Measurements from ENCODE around the gene CENPB. TPM values are rescaled to one million over a fixed set of nuclear protein-coding genes. Genes with fewer than 3 reads are reported as not detected.

CENPB gene
- total and polyA plus RNA-seq, 2 of the 4 experiments (the other 2 are of a cell fraction) = 45.7 to 59.1 TPM

DNA sequence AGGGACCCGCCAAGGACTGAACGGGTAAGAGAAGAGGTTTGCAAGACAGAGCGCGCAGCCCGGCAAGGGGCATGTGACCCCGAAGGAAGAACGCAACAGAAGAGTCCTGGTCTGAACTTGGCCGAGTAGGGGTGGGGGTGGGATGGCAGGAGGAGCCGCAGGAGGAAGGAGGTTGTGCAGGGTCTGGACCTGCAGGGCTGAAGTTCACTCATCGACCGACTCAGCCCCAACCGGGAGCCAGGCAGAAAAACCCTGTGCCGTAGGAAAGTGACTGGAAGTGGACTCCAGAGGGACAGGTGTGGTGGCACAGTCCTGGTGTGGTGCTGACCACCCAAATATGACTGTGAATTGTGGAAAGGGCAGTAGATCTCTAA is 34.2 kb downstream of the CENPB start:
- H2AK5ac ChIP-seq (ENCODE audit: low read depth, low read length) = no peak overlapping the region
- no peak overlapping the region for H3K18ac ChIP-seq (ENCODE audit: low read depth, low read length)
- H2BK20ac ChIP-seq (ENCODE audit: low read depth, low read length) = no peak overlapping the region
- no peak overlapping the region for H3K27ac ChIP-seq (ENCODE audit: insufficient read depth, low read length)
- H4K20me1 ChIP-seq (ENCODE audit: insufficient read depth, low read length) = 0 out of 2 replicates have a peak, but pooled peaks cover 6% of the 10 kb centered on the region
- H3K4ac ChIP-seq (ENCODE audit: low read depth, low read length) = no peak overlapping the region
- no peak overlapping the region for H2BK5ac ChIP-seq (ENCODE audit: low read depth, low read length, poor library complexity, severe bottlenecking)
- no peak overlapping the region for H3K14ac ChIP-seq (replicated peaks; ENCODE audit: low read depth, low read length)
- H3K4me1 ChIP-seq (ENCODE audit: control insufficient read depth, insufficient read depth, low read length) = no peaks in the 10 kb centered on the region
- ATAC-seq (ENCODE audit: low read depth) (no peak), DNase-seq (no peak)
- dilution Hi-C loops (cut with HindIII; ENCODE audit: low sequenced_read_pairs, unreplicated experiment) = no loop called here
- no peak overlapping the region for H4K91ac ChIP-seq (ENCODE audit: insufficient read depth, low read depth, low read length)
- H3K9me1 ChIP-seq (ENCODE audit: insufficient read depth, low read length) = no peaks in the 10 kb centered on the region; the same call in 1 of the 2 replicates
- POLR2A ChIA-PET (ENCODE audit: unreplicated experiment) = no interaction called here
- H2BK15ac ChIP-seq (ENCODE audit: low read depth, low read length) = no peak overlapping the region
- no peak overlapping the region for H3K4me3 ChIP-seq (ENCODE audit: insufficient read depth, low read depth, low read length)
- H3K79me1 ChIP-seq (ENCODE audit: low read depth in 1 of 2, low read length in 2 of 2) = no peaks in the 10 kb centered on the region
- no peak overlapping the region for H3K4me2 ChIP-seq (ENCODE audit: low read depth, low read length)
- BruUV-seq (replicated peaks) = no TSS peak
- no peak overlapping the region for H3K23ac ChIP-seq (ENCODE audit: low read depth, low read length)
- H4K5ac ChIP-seq (ENCODE audit: low read depth, low read length) = no peak overlapping the region
- H2AFZ ChIP-seq (replicated peaks; ENCODE audit: low read length, poor library complexity) = no peak overlapping the region
- WGBS, 2 experiments (ENCODE audit: extremely low coverage in 2 of 2, insufficient read length in 1 of 2) = 75% methylated on average over 4 of the region's 13 CpGs; no CpG with 5 or more reads in 1 of the 2 experiments
- H3K27me3 ChIP-seq (ENCODE audit: control insufficient read depth, insufficient read depth, low read length) = peaks cover 3% of the 10 kb centered on the region; the same call in 1 of the 2 replicates
- H3K56ac ChIP-seq (ENCODE audit: extremely low read depth, insufficient read depth, low read length) = no peak overlapping the region
- in situ Hi-C loops (cut with MboI; ENCODE audit: low sequenced_read_pairs) = no loop called here
- H3K9me3 ChIP-seq (ENCODE audit: control insufficient read depth, insufficient read depth, low read length) = no peaks in the 10 kb centered on the region
- intact Hi-C loops (cut with micrococcal nuclease) = no loop called here
- H3K9ac ChIP-seq (ENCODE audit: low read depth, low read length) = no peak overlapping the region
- TF ChIP-seq NFE2L2 (IDR thresholded peaks at IDR 0.05; ENCODE audit: low read depth, low read length) (no peak), MXI1 (IDR thresholded peaks at IDR 0.05; ENCODE audit: borderline replicate concordance, low read depth, low read length) (no peak), CEBPB (IDR thresholded peaks at IDR 0.05; ENCODE audit: low read depth, low read length) (no peak), RFX5 (IDR thresholded peaks at IDR 0.05; ENCODE audit: low read depth, low read length) (no peak), SMC3 (IDR thresholded peaks at IDR 0.05; ENCODE audit: low read depth, low read length) (no peak), POLR2A (IDR thresholded peaks at IDR 0.05; ENCODE audit: low read depth, low read length) (no peak), CHD1 (IDR thresholded peaks at IDR 0.05; ENCODE audit: low read depth, low read length) (no peak), BHLHE40 (IDR thresholded peaks at IDR 0.05; ENCODE audit: low read depth, low read length) (no peak)
- TF ChIP-seq, protein P1, sequence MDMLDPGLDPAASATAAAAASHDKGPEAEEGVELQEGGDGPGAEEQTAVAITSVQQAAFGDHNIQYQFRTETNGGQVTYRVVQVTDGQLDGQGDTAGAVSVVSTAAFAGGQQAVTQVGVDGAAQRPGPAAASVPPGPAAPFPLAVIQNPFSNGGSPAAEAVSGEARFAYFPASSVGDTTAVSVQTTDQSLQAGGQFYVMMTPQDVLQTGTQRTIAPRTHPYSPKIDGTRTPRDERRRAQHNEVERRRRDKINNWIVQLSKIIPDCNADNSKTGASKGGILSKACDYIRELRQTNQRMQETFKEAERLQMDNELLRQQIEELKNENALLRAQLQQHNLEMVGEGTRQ (IDR thresholded peaks at IDR 0.05; ENCODE audit: low read depth, low read length) = no peak
- H3K36me3 ChIP-seq (ENCODE audit: control insufficient read depth, insufficient read depth, low read length) = peaks cover 6% of the 10 kb centered on the region
- CTCF ChIA-PET = interaction anchor here (1.4 kb wide), 2 partner anchors 13 to 91 kb away, joined by 3 read pairs; no protein-coding TSS in a partner anchor
- no peak overlapping the region for H4K8ac ChIP-seq (ENCODE audit: low read depth in 2 of 2, low read length in 2 of 2)
- H2AK9ac ChIP-seq (replicated peaks; ENCODE audit: low read depth, low read length, poor library complexity) = no peak overlapping the region
- no peak overlapping the region for H2BK120ac ChIP-seq (ENCODE audit: low read depth, low read length)

Measured in IMR-90 (cell line).